HuH-7 (cell line): ENCODE results near the gene ZNF558.
A peak's percentile ranks its signal among the peaks of the same experiment; 100 is the strongest.

Experiments used
- DNase-seq: peaks from one replicate; pipeline ENCODE4 v3.0.0; 2011; ENCODE audit warnings: low spot score

Gene ZNF558

GRCh38 chr19:8832132-8833021, at the start of gene ZNF558, which contains the start of gene MBD3L1:
Gene ZNF558, minus strand, starts transcription at chr19:8832304. Its CDS starts 9,645 bp downstream, at chr19:8822659.
Gene MBD3L1, plus strand, starts transcription at chr19:8832377. Its CDS starts 10,302 bp downstream, at chr19:8842679.
- DNase-seq, result peak; percentile 91

GRCh38 chr19:8881512-8881911, 49.4 kb upstream of the ZNF558 start:
- no peak for DNase-seq

- no peak for DNase-seq
Measured at GRCh38 chr19:8880868-8881488, 48.9 kb upstream of the ZNF558 start.

GRCh38 chr19:8877854-8878705, 46.0 kb upstream of the ZNF558 start:
- DNase-seq, result no peak

GRCh38 chr19:8866344-8866743, 34.2 kb upstream of the ZNF558 start:
- no peak for DNase-seq

- no peak for DNase-seq
Measured at GRCh38 chr19:8858260-8858659, 26.2 kb upstream of the ZNF558 start.

- no peak for DNase-seq
Measured at GRCh38 chr19:8850488-8850887, 18.4 kb upstream of the ZNF558 start.

GRCh38 chr19:8849232-8849631, 17.1 kb upstream of the ZNF558 start:
- DNase-seq, result no peak

GRCh38 chr19:8846819-8847218, 14.7 kb upstream of the ZNF558 start:
- DNase-seq, result no peak

- no peak for DNase-seq
Measured at GRCh38 chr19:8840708-8841107, 8.6 kb upstream of the ZNF558 start.

- no peak for DNase-seq
Measured at GRCh38 chr19:8835877-8836276, 3.8 kb upstream of the ZNF558 start.

- no peak for DNase-seq
Measured at GRCh38 chr19:8835446-8835845, 3.3 kb upstream of the ZNF558 start.

- no peak for DNase-seq
Measured at GRCh38 chr19:8831832-8832131, 322 bp downstream of the ZNF558 start.

GRCh38 chr19:8831373-8831772, 731 bp downstream of the ZNF558 start:
- DNase-seq, result no peak

GRCh38 chr19:8827277-8827676, 4.8 kb downstream of the ZNF558 start:
- DNase-seq, result no peak

- no peak for DNase-seq
Measured at GRCh38 chr19:8826371-8826770, 5.7 kb downstream of the ZNF558 start.

- no peak for DNase-seq
Measured at GRCh38 chr19:8821748-8822241, 10.3 kb downstream of the ZNF558 start.

- DNase-seq, result no peak
Measured at GRCh38 chr19:8820234-8820633, 11.9 kb downstream of the ZNF558 start.

- DNase-seq, result no peak
Measured at GRCh38 chr19:8815780-8816179, 16.3 kb downstream of the ZNF558 start.

- DNase-seq, result no peak
Measured at GRCh38 chr19:8814176-8814575, 17.9 kb downstream of the ZNF558 start.

GRCh38 chr19:8811315-8812172, 20.6 kb downstream of the ZNF558 start:
- DNase-seq, result no peak
